Stimulated activated CD8-positive, alpha-beta memory T cell treated with anti-CD3 and anti-CD28 coated beads, Interleukin-15, amount 100 ng/mL, for 48 hours (primary cell): ENCODE data around the gene APPBP2.
"Not testable (repeated sequence)": the region's sequence is repeated elsewhere in the genome, so short reads cannot be mapped to it uniquely, and the experiment has no call there.

Experiments
- DNase-seq, 2 donors: peaks; one replicate each; pipeline ENCODE4 v3.0.0-alpha.2; 2020; ENCODE audit warnings: low read depth in 2 of 2

The APPBP2 gene

DNA sequence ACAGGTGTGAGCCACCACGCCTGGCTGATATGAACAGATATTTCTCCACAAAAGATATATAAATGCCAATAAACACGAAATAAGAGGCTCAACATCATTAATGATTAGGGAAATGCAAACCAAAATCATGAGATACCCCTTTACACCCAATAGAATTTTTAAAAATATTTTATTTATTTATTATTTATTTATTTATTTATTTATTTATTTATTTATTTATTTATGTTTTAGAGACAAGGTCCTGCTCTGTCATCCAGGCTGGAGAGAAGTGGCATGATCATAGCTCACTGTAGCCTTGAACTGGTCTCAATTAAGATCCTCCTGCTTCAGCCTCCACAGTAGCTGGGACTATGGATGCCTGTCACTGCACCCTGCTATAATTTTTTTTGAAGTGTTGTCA lies 30.8 kb downstream of the APPBP2 start:
- no peak for DNase-seq

DNA sequence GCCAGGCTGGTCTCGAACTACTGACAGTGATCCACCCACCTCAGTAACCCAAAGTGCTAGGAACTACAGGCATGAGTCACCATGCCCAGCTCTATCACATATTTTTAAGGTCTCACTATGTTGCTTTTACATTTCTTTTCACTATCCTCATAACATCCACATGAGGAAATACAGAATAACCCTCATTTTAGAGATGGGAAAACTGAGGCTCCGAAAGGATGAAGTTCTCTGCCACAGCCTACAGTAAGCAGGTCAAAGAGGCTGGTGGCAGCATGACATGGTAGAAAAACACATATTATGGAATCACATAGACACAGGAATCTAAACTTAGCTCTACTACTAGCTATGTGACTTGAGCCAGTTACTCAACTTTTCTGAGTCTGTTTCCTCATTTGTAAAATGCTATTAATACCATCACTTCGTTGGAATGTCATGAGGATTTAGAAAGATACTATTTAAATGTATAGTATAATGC lies 32.2 kb downstream of the APPBP2 start:
- no peak for DNase-seq

- DNase-seq, result no peak
Observed at GRCh38 chr17:60491771-60492170, 34.3 kb downstream of the APPBP2 start.

GRCh38 chr17:60490594-60490993 lies 35.4 kb downstream of the APPBP2 start:
- DNase-seq, result not testable (repeated sequence)

DNA sequence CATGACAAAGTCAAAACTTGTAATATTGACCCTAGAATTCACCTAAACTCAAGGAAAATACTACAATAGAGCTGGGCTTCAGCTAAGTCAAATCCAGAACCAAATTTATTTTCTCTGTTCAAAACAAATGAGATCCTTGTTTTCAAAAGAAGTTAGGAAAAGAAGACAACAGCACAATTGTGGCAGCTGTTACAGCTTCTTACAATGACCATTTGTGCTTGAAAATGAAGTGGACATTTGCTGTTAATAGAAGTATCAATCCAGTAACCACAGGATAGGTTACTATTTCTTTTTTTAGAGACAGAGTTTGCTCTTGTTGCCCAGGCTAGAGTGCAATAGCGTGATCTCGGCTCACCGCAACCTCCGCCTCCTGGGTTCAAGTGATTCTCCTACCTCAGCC lies 44.4 kb downstream of the APPBP2 start:
- DNase-seq, result no peak

- DNase-seq, result no peak
Observed at GRCh38 chr17:60473788-60474187, 52.3 kb downstream of the APPBP2 start.

DNA sequence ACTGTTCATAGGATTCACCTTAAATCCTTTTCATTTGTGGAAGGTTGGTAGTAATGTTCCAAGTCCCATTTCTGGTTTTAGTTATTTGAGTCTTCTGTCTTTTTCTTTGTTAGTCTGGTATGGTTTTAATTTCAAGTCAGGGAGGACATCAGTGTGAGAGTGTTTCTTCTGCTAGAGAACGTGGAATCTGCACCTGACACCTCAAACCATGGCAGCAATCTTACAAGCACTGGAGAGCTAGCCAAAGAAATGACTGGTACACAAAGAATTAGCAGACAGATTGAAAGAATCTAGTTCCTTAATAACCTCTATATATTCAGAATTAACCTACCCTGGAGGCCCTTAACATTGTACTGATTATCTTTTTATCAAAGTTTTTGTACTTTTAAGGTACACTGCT lies 53.6 kb downstream of the APPBP2 start:
- no peak for DNase-seq

DNA sequence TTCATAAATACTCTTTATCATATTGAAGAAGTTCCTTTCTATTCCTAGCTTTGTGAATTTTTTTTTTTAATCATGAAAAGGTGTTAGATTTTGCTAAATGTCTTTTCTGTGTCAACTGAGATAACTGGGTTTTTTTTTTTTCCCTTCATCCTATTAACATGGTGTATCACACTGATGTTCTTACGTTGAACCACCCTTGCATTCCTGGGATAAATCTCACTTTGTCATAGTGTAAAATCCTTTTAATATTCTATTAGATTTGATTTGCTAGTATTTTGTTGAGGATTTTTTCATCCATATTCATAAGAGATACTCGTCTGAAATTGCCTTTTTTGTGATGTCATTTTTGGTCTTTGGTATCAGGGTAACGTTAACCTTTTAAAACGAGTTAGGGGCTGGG lies 54.6 kb downstream of the APPBP2 start:
- DNase-seq, result no peak

GRCh38 chr17:60468371-60468770 lies 57.7 kb downstream of the APPBP2 start:
- no peak for DNase-seq

GRCh38 chr17:60464343-60464742 lies 61.7 kb downstream of the APPBP2 start:
- DNase-seq, result no peak

DNA sequence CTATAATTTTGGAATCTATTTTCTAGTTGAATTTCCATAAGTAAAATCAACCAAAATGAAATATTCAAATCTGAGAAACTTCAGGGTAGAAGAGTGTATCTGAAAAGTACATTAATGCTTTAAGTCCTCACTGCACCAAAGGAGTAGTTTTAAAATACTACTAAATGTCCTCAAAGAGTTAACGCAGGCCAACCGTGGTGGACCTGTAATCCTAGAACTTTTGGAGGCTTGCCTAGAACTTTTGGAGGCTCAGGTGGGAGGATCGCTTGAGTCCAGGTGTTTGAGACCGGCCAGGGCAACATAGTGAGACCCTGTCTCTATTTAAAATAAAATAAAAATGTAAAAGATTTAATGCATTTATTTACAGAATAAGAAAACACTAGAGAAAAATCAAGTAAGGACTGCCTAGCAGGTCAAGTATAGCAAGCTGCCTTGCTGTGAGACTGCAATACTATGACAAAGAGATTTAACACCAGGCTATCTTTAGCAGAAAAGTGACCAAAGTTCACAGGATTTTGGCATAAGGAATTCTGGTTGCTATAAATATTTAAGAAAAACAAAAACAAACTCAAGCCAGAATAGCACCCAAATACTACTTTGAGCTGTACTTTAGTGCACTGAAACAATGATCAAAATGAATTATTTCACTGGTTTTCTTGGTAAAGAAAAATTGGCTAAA lies 62.7 kb downstream of the APPBP2 start:
- DNase-seq, result no peak

DNA sequence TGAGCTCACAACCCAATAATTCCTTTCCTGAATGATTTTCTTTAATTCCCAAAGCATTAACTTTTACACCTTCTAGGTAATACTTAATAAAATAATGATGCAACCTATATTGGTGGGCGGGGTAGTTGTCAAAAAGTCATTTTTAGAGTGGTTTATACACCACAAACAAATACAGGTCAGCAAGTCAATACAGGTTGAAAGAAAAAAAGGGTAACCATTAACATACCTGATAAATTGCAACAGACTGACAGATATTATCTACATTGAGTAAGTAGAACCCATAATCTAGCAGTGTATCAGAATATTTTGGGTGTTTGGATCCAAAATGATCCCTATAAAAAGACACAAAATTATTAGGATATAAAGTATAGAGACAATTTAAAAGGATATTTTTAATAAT lies 64.5 kb downstream of the APPBP2 start:
- DNase-seq, result no peak

GRCh38 chr17:60457148-60457547 lies 68.9 kb downstream of the APPBP2 start:
- DNase-seq, result no peak

DNA sequence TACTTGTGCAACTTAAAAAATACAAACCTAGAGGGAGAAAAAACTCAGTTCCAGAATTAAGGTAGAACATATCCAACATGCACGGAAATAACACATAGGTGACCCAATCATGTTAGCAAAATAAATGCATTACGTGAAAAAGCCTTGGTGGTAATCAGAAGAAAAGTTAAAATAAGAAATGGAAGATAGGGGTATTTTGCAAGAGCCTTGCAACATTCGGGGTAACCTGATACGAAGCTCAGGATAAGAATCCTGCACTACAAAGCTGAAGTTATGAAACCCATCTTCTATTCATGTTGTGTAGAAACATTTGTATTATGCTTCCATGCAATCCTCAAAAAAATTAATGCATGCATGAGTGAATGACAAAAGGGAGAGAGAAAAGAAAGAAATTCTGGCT lies 70.7 kb downstream of the APPBP2 start:
- no peak for DNase-seq

DNA sequence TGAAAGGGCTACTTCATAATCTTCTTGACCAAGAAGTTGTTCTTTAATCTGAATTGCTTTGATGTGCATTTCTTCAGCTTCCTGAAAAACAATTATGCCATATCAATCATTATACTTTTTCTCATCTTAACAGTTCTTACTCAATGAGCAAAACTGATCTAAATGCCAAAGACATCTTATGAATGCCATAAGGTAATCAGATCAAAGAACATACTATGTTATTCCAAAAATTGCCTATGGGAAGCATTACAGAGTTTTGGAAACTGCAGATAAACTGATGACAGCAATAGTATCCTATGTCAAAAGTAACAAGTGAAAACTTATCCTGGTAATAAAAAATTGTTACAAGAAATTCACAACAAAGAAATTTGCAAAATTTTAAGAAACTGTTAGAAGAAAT lies 74.1 kb downstream of the APPBP2 start:
- no peak for DNase-seq

DNA sequence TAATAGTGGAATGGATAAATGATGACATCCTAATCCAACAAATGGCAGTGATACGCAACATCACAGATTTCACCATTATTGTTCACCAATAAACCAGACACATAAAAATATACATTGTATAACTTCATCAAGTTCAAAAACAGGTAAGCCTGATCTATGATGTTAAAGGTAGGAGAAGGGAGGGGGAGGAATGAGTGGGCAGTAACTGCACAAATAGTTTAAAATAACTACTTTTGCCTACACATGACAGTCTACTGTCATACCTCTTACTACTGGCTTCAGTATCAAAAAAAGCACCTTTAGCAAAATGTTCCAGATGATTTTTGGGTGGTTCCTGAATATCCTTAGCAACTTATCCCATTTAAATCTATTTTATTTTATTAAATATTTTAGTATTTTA lies 75.0 kb downstream of the APPBP2 start:
- no peak for DNase-seq

DNA sequence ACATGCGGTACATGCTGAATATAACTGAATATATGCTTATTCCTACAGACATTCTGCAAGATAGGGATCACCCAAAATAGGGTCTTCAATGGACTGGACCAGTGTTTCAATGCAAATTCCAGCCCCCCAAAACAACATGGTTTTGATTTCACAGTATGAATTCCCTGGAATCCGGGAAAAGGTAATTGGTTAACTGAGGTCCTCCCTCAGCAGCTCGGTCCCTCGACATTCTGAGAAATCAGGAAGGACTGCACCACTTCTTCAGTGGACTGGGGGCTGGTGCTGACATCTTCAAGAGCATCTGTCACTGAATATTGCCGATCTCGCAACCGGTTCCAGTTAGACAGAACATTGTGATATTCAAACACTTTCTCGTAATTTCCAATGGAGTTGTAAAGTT lies 78.7 kb downstream of the APPBP2 start:
- DNase-seq, result no peak

DNA sequence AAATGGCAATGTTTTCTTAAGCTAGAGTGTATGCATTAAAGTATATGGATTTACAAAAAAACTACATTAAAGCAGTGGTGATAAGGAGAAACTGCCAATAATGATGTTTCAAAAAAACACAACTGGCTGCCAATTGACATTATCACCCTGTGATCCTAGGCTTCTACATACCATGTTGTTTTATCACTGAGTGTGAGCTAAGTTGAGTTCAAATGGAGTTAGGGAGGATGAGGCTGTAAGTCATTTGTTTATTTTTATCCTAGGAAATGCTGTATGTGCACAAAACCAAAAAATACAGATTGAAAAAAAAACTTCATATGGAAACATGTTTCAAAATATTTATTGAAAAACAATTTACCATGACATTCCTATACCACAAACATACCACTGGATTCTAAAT lies 80.9 kb downstream of the APPBP2 start:
- no peak for DNase-seq

DNA sequence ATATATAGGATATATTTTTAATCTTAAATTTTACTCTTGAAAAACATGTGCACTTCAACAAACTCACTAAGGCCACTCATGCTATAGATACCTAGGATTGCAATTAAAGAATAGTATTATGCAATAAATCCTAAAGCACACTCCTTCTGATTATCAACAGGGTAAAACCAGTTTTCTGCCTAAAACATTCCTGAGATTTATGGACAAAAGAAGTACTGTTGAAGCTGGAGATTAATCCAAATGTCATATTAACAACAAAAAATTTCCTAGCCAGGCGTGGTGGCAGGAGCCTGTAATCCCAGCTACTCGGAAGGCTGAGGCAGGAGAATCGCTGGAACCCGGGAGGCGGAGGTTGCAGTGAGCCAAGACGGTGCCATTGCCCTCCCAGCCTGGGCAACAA lies 82.3 kb downstream of the APPBP2 start:
- DNase-seq, result no peak

GRCh38 chr17:60442271-60443173 lies 83.5 kb downstream of the APPBP2 start:
- DNase-seq, result no peak

DNA sequence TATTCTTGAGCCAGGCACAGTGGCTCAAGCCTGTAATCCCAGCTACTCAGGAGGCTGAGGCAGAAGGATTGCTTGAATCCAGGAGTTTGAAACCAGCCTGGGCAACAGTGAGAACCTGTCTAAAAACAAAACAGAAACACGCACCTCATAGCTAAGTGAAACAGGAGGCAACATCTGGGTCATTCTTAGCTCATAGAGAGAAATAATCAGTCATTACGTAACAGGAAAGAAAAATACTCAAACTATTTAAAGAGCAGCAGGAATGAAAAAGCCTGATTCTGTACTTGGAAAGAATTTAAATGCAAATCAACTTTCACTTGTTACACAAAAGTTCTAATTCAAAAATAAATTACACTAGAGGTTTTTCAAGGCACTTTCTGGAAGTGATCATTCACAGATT lies 86.5 kb downstream of the APPBP2 start:
- no peak for DNase-seq

GRCh38 chr17:60436676-60437075 lies 89.4 kb downstream of the APPBP2 start:
- DNase-seq, result no peak
